Measurements from ENCODE around the gene SBK1. TPM values are rescaled to one million over a fixed set of nuclear protein-coding genes. Genes with fewer than 3 reads are reported as not detected.
"Not testable (repeated sequence)": the region's sequence is repeated elsewhere in the genome, so short reads cannot be mapped to it uniquely, and the experiment has no call there.

SBK1 gene
- total RNA-seq, 1 donor from 2014 or later, result 10.5 TPM

DNA sequence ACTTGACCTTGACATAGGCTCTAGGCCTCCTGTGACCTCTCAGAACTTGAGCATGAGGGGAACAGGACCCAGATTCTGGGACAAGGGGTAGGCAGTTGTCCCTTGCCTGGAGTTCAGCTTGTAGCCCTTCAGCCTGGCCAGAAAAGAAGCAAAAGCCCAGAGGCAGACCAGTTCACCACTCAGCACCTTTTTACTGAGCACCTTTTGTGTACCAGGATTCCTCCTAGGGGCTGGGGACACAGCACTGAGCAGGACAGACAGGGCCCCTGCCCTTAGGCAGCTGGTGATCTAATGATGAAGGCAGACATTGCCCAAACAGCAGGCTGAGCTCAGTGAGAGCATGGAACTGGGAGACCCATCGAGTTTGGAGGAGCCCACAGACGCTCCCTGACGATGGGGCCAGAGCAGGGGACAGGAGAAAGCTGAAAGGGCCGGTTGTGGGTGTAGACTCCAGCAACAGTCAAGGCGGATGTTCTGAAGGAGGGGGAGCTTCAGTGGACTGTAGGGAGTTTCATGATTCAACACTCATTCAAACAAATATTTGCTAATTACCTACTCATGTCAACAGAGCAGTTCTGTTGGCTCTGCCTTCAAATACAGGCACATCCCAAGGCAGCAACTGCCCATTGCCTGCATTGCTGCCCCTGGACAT is 32.0 kb downstream of the SBK1 start:
- H3K4me3 ChIP-seq (ENCODE audit: low read depth, low read length), result no peak overlapping the region
- H3K36me3 ChIP-seq (ENCODE audit: control insufficient read depth, insufficient read depth, low read length), result no peaks in the 10 kb centered on the region
- H3K27me3 ChIP-seq (ENCODE audit: control insufficient read depth, insufficient read depth, low read length), result no peaks in the 10 kb centered on the region
- DNase-seq (ENCODE audit: low read depth), result no peak
- TF ChIP-seq, protein P1, sequence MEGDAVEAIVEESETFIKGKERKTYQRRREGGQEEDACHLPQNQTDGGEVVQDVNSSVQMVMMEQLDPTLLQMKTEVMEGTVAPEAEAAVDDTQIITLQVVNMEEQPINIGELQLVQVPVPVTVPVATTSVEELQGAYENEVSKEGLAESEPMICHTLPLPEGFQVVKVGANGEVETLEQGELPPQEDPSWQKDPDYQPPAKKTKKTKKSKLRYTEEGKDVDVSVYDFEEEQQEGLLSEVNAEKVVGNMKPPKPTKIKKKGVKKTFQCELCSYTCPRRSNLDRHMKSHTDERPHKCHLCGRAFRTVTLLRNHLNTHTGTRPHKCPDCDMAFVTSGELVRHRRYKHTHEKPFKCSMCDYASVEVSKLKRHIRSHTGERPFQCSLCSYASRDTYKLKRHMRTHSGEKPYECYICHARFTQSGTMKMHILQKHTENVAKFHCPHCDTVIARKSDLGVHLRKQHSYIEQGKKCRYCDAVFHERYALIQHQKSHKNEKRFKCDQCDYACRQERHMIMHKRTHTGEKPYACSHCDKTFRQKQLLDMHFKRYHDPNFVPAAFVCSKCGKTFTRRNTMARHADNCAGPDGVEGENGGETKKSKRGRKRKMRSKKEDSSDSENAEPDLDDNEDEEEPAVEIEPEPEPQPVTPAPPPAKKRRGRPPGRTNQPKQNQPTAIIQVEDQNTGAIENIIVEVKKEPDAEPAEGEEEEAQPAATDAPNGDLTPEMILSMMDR (IDR thresholded peaks at IDR 0.05; ENCODE audit: insufficient read depth, low read length, poor library complexity, severe bottlenecking), result no peak

DNA sequence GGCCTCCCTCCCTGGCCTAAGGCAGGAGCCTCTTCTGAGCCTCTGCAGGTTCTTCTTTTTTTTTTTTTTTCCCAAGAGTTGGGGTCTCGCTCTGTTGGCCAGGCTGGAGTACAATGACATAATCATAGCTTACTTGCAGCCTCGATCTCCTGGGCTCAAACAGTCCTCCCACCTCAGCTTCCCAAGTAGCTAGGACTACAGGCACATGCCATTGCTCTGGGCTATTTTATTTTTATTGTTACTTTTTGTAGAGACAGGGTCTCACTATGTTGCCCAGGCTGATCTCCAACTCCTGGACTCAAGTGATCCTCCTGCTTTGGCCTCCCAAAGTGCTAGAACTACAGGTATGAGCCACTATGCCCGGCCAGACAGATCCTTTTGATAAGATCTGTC is 32.6 kb downstream of the SBK1 start:
- no peak for DNase-seq (ENCODE audit: low read depth)
- Histone ChIP-seq H3K27me3 (ENCODE audit: control insufficient read depth, insufficient read depth, low read length) (no peaks in the 10 kb centered on the region), H3K4me3 (ENCODE audit: low read depth, low read length) (no peak overlapping the region)

DNA sequence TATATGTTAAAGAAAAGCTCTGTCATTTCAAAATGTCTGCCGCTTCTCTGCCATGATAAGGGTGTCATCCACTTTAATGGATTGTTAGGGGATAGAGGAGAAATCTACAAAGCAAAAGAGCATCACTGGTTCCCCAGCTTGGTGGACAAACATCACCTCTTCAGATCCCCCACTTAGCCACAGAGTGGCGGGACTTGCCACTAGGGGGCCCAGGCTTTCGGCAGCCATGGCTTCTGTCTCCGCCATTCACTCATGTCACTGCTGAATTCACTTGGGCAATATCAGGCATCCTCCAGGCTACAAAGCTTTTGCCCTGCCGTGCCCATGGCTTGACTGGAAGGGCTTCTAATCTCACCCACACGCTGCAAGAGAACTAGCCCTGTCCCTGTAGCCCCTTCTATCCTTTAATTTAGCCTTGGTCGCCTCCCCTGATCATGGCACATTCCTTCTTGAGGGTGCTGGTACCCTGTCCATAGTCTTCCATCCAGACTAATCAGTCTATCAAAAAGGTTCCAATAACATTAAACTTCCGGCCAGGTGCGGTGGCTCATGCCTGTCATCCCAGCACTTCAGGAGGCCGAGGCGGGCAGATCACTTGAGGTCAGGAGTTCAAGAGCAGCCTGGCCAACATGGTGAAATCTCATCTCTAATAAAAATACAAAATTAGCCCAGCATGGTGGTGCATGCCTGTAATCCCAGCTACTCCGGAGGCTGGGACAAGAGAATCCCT is 34.7 kb downstream of the SBK1 start:
- Histone ChIP-seq H3K27me3 (ENCODE audit: control insufficient read depth, insufficient read depth, low read length) (no peaks in the 10 kb centered on the region), H3K4me3 (ENCODE audit: low read depth, low read length) (no peak overlapping the region), H3K36me3 (ENCODE audit: control insufficient read depth, insufficient read depth, low read length) (no peaks in the 10 kb centered on the region)
- no peak for DNase-seq (ENCODE audit: low read depth)
- TF ChIP-seq, protein P1 (IDR thresholded peaks at IDR 0.05; ENCODE audit: insufficient read depth, low read length, poor library complexity, severe bottlenecking), result peak; percentile 88

More for the DNA sequence above, 32.6 kb downstream of the SBK1 start:
- H3K36me3 ChIP-seq (ENCODE audit: control insufficient read depth, insufficient read depth, low read length), result no peaks in the 10 kb centered on the region
- TF ChIP-seq, protein P1 (IDR thresholded peaks at IDR 0.05; ENCODE audit: insufficient read depth, low read length, poor library complexity, severe bottlenecking), result no peak

DNA sequence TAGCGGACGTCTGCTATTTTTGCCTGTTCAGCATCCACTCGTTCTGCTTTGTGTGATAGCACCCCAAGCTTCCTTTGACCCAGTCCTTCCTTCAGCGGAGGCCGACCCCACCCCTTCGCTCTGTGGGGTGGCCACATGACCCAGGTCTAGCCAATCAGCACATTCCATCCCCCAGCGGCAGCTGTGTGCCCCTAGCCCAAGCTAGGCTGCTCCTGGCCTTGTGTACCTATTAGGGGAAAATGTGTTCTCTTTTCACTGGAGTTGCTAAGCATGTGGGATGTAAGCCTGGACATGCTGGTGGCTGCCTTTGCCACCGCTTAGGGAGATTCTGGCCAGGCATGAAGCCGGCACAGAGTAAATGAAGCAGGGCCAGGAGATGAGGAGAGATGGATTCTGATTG is 37.9 kb downstream of the SBK1 start:
- DNase-seq (ENCODE audit: low read depth); H3K36me3 ChIP-seq (ENCODE audit: control insufficient read depth, insufficient read depth, low read length); H3K27me3 ChIP-seq (ENCODE audit: control insufficient read depth, insufficient read depth, low read length); H3K4me3 ChIP-seq (ENCODE audit: low read depth, low read length): not testable (repeated sequence)

DNA sequence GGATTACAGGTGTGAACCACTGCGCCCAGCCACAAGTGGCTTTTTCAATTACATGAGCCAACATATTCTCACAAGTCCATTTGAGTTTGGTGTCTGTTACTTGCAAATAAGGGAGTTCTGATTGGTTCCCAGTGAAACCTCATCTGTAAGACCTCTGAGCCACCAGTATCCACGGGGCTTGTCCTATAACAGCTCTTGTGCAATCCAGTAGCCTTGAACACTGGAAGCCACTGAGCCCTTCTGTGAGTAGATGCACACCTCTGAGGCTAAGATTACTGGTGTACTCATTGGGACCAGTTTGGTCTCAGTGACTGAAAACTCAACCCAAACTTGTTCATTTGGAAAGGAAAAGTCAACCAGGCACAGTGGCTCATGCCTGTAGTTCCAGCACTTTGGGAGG is 38.7 kb downstream of the SBK1 start:
- H3K27me3 ChIP-seq (ENCODE audit: control insufficient read depth, insufficient read depth, low read length); H3K36me3 ChIP-seq (ENCODE audit: control insufficient read depth, insufficient read depth, low read length); H3K4me3 ChIP-seq (ENCODE audit: low read depth, low read length); DNase-seq (ENCODE audit: low read depth): not testable (repeated sequence)

DNA sequence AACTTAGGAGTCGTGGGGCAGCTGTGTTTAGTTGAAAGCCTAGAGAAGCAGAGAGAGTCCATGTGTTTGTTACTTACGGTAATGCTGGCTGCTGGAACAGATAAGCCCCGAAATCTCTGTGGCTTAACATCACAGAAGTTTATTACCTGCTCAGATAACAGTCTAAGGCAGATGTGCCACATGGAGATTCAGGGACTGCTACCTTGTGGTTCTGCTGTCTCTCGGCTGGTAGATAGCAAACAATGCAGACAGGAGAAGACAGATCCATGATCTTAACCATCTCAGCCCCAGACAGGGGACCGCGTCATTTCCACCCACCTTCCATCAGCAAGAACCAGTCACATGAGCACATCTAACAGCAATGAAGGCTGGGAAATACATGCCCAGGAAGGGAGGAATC is 40.3 kb downstream of the SBK1 start:
- DNase-seq (ENCODE audit: low read depth); H3K27me3 ChIP-seq (ENCODE audit: control insufficient read depth, insufficient read depth, low read length); H3K4me3 ChIP-seq (ENCODE audit: low read depth, low read length); H3K36me3 ChIP-seq (ENCODE audit: control insufficient read depth, insufficient read depth, low read length): not testable (repeated sequence)

DNA sequence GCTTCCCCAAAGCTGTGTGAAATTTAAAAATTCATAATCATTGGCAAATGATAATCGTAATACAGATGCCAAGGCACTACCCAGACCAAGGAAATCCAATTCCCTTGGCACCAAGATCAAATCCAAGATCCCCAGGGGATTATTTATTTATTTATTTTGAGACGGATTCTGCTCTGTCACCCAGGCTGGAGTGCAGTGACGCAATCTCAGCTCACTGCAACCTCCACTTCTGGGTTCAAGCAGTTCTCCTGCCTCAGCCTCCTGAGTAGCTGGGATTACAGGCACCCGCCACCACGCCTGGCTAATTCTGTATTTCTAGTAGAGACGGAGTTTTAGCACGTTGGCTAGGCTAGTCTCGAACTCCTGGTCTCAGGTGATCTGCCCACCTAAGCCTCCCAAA is 43.4 kb downstream of the SBK1 start:
- H3K4me3 ChIP-seq (ENCODE audit: low read depth, low read length); H3K36me3 ChIP-seq (ENCODE audit: control insufficient read depth, insufficient read depth, low read length); H3K27me3 ChIP-seq (ENCODE audit: control insufficient read depth, insufficient read depth, low read length); DNase-seq (ENCODE audit: low read depth): not testable (repeated sequence)

DNA sequence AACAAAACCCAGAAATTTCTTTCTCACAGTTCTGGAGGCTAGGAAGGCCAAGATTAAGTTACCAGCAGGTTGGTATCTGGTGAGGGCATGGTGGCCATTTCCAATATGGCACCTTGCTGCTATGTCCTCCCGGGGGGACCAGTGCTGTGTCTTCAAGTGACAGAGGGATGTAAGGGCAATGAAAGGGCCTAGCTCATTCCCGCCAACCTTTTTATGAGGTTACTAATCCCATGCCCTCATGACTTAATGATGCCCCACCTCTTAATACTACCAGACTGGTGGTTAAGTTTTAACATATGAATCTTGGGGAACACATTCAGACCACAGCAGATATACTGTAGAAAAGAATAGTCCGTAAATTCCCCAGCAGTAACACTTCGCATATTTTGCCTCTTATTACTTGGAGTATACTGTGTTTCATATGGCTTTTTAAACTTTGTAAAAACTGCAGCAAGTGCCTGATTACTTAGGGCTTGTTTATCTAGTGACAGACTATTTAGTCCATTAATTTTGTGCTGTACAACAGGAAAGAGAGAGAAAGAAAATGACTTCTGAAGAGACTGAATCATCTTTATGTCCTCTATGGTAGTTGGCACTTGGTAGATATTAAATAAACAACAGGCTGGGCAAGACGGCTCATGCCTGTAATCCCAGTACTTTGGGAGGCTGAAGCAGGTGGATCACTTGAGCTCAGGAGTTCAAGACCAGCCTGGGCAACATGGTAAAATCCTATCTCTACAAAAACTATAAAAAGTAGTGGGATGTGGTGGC is 44.8 kb downstream of the SBK1 start:
- H3K36me3 ChIP-seq (ENCODE audit: control insufficient read depth, insufficient read depth, low read length); H3K27me3 ChIP-seq (ENCODE audit: control insufficient read depth, insufficient read depth, low read length); H3K4me3 ChIP-seq (ENCODE audit: low read depth, low read length); DNase-seq (ENCODE audit: low read depth): not testable (repeated sequence)

DNA sequence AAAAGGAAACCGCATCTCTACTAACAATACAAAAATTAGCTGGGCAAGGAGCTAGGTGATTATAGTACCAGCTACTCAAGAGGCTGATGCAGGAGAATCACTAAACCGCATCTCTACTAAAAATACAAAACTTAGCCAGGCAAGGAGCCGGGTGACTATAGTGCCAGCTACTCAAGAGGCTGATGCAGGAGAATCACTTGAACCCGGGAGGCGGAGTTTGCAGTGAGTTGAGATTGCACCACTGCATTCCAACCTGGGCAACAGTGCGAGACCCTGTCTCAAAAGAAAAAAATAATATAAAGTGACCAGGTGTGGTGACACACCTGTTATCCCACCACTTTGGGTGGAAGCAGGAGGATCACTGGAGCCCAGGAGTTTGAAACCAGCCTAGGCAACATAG is 45.9 kb downstream of the SBK1 start:
- not testable (repeated sequence) for H3K36me3 ChIP-seq (ENCODE audit: control insufficient read depth, insufficient read depth, low read length); DNase-seq (ENCODE audit: low read depth); H3K4me3 ChIP-seq (ENCODE audit: low read depth, low read length); H3K27me3 ChIP-seq (ENCODE audit: control insufficient read depth, insufficient read depth, low read length)

DNA sequence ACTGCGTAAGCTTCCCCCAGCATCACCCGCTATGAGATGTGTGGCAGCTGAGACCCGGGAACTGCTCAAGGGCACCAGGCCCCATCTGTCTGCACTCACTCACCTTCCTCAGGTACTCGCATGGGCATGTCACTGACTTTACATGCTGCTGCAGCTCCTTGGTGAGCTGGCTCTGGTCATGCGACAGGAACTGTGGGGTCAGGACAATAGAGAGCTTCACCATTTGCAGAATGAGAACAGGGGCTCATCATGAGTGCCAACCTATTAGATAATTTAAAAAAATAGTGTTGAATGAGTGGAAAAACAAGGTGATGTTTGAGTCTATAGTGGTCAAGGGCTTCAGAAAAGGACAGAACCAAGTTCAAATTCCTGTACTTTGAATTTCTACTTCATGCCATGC is 70.3 kb downstream of the SBK1 start:
- not testable (repeated sequence) for DNase-seq (ENCODE audit: low read depth); H3K4me3 ChIP-seq (ENCODE audit: low read depth, low read length); H3K36me3 ChIP-seq (ENCODE audit: control insufficient read depth, insufficient read depth, low read length); H3K27me3 ChIP-seq (ENCODE audit: control insufficient read depth, insufficient read depth, low read length)

DNA sequence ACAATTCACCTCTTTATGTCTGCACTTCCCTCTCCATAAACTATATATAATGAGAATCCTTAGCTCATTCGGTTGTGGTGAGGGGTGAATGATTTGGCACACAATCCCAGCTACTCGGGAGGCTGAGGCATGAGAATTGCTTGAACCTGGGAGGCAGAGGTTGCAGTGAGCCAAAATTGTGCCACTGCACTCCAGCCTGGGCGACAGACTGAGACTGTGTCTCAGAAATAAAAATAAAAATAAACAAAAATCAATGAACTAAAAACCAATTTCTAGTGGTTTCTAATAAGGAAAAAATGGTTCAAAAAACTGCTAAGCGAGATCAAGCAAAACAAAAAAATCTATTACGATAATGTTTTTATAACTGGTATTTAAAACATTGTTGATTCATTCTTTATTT is 71.1 kb downstream of the SBK1 start, which contains the start of gene NPIPB6:
TSS of gene NPIPB6 (minus strand) at position 101 of the 400 bp plus-strand sequence. CDS start 686 bp downstream, outside the sequence.
- not testable (repeated sequence) for H3K4me3 ChIP-seq (ENCODE audit: low read depth, low read length); DNase-seq (ENCODE audit: low read depth); H3K36me3 ChIP-seq (ENCODE audit: control insufficient read depth, insufficient read depth, low read length); H3K27me3 ChIP-seq (ENCODE audit: control insufficient read depth, insufficient read depth, low read length)

Data from kidney epithelial cell (primary cell).